NOMO-1 treated with DMSO at 0.1 percent for 48 hours (cell line): ENCODE data around the gene DTNB.

Experiments used
- DNase-seq: peaks from one replicate; lab custom pipeline; 2025; ENCODE audit not compliant: unreplicated experiment; lab: John Stamatoyannopoulos, UW

Gene DTNB

DNA sequence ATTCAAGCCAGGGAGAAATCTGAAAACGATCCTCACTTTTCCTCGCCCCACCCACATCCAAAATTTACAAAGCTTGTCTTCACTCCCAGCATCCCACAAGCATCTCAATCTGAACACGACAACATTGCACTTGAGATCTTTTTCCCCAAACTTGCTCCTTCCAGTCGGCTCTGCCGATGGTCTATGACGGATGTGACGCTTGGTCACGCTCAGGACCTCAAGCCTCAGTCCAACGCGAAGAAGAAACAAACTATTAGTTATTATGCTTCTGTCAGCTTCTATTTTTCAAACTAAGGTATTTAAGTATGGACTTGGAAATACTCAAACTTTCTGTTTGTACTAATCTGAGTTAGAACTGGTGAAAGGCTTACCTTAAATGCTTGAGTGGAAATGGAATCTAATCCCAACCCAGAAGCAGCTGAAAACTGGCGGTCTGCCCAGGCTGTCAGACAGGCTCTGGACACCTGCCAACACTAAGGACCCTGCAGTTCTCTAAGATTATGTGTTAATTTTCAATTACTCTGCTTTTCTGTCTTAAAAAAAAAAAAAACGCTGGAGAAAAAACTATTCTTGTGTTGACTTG, 199.5 kb downstream of the DTNB start:
- DNase-seq: no peak

DNA sequence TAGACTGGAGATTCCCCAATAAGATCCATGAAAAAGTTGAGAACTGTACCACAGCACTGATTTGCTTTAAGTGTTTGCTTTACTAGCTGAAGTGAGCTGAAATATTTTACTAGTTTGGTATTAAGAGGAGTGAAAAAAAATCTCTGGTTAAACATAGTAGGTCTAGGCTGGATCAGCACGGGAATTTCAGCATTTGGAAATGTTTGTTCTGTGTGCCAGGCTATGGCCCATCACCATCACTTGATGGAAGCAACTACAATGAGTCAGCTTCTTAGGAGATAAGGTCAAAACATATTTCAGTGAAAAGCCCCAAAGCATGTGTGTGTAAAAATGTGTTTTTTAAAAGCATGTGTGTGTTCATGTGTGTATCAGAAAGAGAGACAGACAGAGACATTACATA, 200.2 kb downstream of the DTNB start:
- DNase-seq: no peak

DNA sequence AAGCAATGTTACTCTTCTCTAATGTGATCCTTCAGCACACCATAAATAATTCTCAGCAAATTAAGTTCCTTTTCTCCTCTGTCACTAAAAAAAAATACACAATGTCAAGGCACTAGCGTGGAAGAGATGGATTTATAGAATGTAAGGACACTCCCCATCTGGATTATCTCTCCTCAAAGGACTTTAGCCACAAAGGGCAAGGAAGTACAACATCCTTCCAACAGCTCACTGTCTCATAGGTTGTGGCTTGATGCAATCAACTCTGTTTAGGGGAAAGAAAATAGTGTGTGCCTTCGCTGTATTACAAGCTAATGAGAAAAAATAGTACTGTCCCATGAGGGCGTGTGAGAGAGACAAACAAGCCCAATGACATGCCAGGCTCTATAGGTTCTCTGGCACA, 202.6 kb downstream of the DTNB start:
- no peak for DNase-seq

DNA sequence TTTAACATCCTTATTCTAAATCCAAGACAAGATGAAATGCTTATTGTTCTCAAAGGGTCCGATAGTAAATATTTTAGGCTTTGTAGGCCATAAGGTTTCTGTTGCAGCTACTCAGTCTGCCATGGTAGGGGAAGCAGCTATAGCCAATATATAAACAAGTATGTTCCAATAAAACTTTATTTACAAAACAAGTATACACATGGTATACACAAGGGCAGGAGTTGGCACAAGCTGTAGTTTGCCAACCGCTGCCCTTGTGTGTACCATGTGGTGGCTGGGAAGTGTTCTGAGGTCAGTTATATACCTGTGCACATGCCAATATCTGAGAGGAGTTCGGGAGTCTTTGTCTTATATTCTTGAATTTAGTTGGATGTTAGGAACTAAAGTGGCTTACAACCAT, 205.6 kb downstream of the DTNB start:
- no peak for DNase-seq

DNA sequence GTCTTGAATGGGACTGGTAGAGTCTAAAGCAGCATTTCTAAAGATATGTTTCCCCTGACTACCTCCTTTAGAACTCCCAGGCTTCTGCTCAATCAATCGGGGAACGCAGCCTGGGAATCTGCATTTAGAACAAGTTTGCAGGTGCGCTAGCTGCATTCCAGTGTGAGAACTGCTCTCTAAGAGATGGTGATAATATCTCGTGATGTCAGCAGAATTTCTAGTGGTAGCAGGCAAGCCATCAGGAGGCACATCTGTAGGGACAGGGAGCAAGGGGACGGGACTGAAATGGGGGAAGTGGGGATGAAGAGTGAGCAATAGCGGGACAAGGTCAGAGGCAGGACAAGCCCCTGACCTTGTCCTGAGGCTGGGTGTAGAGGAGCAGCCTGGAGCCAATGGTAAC, 211.4 kb downstream of the DTNB start:
- DNase-seq: no peak

DNA sequence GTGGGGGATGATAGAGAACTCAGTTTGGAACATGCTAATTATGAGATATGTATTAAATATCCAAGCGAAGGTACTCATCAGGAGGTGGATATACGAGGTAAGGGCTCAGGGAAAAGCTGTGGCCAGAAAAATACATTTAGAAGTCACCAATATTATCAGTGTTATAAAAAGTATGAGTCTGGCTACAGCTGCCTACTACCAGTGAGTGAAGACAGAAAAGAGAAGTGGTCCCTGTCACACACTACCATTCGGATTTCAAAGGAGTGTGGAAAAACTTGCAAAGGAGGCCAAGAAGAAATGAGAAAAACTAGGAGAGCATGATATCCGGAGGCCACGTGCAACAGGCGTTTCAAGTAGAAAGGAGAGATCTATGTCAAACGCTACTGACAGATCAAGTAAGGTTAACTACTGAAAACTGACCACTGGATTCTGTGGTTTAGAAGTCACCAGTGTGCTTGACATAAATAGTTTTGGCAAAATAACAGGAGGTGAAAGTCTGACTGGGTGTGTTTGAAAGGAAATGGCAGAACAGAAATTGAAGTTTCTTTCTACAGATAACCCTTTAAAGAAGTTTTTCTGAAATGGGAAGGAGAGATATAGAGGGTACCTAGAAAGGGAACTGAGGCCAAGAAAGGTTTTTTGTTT, 213.0 kb downstream of the DTNB start:
- no peak for DNase-seq

DNA sequence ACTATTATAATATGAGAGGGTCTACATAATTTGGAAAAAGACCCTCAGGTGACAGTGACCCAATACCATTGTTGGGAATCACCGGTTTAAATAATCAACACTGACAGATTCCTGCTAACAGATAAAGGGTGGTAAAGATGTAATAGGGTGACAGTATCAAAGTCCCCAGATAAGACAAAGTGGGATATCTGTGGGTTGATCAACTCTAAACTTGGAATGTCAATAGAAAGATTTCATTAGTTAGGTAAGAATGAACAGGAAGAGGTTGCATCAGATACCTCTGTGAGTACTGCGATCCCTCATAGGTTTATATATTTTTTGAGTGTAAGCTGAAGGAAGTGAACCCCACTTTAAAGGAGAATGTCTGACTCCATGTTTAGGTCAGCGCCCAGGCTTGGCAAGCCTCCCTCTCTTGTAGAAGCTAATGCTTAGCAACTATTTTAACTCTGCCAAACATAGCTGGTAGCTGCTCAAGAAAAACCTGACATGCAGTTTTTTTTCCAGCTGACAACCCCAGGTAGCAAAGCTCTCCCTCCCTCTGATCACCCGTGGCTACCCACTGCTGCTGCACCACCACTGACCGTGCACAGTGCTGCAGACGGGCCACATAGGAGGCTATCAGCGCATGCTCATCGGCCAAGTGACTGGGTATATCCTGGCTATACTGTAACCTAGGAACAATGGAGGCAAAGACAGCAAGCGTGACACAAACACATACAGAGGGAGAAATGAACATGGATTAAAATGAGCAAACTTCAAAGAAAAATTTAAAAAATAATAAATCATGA, 218.4 kb downstream of the DTNB start:
- DNase-seq: no peak

DNA sequence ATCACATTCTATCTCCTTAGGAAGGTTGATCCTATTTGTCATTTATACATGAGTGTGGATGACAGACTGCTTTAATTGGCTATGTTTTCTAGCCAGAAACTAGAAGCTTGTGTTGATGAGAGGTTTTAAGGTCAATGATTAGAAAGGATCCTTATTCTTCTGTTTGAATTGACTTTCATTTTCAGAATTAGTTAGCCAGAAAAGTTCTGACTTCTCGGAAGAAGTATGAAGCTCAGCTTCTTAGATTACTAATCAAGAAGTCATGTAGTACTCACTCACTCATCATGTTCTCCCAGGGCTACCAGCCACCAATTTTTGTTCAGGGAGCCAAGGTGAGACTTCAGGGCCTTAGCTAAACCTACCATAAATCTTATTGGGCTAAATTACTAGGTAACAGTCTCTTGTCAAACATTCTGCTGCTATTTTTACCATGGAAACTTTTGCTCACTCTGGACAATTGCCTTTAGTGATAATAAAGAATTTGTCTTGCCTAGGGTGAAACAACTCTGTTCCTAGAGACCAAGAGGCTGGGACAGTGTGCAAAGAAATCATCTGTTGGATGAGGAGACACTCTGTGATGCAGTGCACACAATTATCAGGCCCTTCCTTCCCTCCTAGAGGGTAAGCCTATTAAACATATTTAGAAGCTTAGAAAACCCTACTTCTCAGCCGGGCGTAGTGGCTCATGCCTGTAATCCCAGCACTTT, 220.0 kb downstream of the DTNB start:
- no peak for DNase-seq

DNA sequence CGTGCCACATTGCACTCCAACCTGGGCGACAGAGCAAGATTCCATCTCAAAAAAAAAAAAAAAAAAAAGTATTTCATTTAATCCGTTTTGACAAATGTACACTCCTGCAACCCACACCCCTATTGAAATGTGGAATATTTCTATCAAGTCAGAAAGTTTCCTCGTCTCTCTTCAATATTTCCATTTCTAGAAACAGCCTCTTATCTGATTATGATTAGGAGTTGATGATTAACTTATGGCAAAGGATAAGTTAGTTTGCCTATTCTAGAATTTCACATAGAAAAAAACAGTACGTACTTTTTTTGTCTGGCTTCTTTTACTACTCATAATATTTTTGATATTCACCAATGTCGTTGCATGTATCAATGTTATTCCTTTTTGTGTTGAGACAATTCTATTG, 224.6 kb downstream of the DTNB start:
- DNase-seq: no peak

DNA sequence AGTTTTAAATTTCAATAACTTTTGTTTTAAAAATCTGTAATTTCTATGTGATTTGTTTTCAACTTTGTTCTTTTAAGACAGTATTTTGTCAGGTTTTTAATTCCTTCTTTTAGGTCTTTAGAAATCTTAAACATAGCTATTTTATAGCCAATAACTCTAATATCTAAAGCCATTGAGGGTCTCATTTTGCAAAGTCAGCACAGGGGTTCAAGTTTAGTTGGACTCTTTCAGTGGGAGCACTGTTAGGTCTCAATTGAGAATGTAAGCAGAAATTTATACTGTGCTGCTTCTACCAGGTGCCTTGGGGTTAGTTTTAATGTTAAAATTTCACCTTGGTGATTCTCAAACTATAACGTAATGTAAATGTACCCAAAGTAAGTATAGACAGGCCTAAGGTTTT, 226.4 kb downstream of the DTNB start:
- DNase-seq: no peak

DNA sequence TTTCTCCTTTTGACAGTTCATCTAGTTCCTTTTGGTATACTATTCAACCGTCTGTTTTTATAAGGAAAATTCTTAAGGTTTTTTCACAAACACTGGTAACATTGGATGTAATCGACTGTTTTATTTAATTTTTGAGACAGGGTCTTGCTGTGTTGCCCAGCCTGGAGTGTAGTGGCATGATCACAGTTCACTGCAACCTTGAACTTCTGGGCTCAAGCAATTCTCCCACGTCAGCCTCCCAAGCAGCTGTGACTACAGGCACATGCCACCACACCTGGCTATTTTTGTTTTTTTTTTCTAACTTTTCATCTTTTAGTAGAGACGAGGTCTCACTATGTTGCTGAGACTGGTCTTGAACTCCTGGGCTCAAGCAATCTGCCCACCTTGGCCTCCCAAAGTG, 227.3 kb downstream of the DTNB start:
- no peak for DNase-seq

DNA sequence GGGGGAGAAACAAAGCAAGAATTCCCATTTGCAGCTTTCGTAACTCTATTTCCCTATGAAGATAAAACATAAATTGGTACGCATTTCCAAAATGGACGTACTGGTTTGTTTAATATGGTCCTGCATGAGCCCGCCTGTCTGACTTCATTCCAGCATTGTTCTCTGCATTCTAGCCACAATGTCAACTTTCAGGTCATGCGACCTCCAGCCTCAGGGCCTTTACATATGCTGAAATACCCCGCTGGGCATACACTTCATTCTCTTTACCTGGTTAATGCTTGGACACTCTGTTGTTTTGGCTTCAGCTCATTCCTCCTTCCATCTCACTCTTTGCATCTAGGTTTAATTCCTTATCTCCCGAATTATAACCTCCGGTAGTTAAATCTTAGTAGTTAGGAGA, 227.9 kb downstream of the DTNB start:
- no peak for DNase-seq

DNA sequence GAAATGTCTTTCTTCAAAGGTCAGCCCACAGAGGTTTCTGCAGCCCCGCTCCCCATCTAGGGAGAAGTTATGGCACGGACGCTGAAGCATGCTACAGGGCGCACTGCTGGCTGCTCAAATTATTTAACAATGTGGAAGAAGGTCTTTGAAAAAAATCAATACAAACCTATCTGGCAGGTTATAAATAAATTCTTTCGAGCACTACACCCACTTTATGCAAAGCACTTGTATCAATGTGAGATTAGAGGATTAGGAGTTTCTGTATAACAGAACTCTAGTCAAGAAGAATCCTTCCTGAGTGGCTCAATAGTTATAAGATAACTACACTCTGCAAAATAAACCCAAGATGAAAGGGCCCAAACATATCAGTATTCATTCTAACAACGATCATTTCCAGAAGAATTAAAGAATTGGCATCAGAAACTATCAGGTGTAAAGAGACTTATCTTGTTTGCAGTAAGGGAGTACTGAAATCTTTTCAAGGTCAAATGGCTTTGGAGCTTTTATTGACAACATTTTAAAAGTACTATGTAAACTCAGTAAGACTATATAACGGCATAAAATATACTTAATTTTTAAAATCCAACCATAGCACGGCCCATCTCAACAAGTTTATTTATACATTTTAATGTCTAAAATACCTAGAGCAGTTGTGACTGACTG, 228.6 kb downstream of the DTNB start:
- DNase-seq: no peak

DNA sequence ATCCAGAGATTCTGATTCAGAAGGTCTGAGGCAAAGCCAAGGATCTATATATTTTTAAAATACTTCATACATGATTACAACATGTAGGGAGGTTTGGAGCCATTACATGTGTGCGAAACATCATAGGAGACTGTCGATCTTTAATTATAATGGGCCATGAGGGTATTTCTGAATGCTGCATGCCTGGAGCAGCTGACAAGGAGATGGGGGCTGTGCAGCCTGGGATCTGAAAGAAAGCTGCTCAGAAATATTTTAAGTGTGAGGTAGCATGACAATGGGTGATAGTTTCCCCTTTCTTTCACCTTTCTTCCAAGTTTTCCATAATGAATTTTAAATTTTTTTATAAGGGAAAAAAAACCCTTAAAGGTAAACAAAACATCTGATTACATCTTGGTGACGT, 229.6 kb downstream of the DTNB start:
- DNase-seq: no peak

DNA sequence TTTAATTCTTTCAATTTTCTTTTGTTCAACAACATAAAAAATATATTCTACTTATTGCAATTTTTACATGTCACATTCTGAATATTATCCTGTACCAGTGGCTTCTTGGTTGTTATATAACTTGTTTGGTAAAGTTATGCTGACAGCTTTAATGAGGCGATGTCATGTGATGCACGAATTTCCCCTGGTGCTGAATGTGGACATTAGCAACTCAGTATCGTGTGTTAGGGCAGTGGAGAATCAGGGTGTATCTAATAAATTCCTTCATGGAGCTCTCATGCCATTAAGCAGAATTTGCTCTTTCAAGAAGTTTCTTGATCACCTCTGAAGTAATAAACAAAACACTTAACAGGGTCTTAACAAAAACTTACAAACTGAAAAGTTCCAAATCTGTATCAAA, 232.0 kb downstream of the DTNB start:
- no peak for DNase-seq

DNA sequence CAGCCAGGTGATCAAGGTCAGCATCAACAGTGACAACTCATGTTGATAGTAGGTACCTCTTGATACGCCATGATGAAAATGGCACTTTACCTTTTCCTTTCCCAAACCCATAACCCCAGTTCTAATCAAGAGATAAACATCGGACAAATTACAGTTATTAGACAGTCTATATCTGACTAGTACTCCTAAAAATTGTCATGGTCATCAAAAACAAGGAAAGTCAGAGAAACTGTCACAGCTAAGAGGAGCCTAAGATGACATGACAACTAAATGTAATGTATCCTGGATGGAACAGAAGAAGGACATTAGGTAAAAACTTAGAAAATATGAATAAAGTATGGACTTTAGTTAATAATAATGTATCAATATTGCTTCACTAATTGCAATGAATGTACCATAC, 234.6 kb downstream of the DTNB start:
- DNase-seq: no peak

DNA sequence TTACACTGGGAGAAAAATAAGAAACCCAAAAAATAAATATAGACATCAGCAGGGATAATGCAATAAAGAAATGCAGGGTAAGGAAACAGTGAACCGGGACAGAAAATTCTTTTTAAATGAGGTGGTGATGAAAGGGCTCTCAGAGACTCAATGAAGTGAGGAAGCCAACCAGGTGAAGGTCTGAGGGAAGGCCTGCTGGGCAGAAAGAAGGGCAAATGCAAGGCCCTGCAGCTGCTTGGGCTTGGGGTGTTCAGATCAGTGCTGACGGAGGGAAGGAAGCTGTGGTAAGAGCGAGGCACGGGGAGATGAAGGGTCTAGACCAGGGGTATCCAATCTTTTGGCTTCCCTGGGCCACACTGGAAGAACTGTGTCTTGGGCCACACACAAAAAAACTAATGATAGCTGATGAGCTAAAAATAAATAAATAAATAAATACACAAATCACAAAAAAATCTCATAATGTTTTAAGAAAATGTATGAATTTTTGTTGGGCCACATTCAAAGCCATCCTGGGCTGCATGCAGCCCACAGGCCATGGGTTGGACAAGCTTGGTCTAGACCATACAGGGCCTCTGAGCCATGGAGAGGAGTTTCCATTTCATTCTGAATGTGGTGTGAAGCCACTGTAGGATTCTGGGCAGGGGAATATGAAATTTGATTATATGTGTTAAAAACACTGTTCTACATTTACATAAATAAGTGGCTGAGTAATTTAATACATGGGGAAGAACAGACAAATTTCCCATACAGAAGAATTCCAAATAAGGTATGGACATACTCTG, 235.3 kb downstream of the DTNB start:
- DNase-seq: no peak

DNA sequence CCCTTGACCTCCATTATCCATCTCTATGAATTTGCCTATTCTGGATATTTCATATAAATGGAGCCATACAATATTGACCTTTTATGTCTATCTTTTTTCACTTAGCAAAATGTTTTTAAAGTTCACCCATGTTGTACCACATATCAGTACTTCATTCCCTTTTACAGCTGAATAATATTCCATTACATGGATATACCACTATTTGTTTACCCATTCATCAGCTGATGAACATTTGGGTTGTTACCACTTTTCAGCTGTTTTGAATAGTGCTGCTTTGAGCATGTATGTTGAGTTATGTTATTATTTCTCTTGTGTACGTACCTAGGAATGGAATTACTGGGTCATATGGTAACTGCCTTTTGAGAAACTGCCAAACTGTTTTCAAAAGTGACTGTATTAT, 238.0 kb downstream of the DTNB start:
- no peak for DNase-seq

DNA sequence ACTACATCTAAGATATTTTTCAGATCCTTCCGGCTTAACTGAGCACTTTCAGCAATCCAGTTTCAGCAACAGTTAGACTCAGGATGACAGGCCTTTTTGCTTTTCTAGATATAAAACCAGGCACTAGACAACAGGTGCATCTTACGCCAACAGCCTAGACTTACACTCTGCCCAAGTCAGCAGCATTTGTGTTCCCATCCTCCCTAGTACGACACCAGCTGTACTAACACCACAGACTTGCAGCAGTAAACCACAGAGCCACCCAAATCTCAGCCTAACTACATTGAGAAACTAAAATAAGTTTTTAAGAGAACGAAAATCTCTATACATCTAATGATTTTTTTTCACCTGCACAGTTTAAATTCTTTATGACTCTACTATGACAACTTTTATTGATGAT, 241.8 kb downstream of the DTNB start:
- no peak for DNase-seq

DNA sequence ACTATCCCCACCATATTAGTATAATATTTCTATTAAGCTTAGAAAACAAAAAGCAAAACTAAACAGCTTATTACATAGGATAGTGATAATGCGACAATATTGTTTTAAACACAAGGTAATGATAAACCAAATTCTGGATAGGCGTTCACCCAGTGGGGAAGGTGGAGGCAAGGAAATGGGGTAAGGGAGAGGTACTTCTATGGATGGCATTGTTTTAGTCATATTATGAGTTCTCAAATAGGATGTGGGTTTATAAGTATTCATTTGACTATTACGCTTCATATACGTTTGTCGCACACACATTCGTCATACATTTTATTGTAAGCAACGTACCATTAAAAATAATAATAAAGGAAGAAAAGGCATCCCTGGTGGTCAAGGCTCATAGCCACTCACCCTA, 242.8 kb downstream of the DTNB start:
- no peak for DNase-seq

DNA sequence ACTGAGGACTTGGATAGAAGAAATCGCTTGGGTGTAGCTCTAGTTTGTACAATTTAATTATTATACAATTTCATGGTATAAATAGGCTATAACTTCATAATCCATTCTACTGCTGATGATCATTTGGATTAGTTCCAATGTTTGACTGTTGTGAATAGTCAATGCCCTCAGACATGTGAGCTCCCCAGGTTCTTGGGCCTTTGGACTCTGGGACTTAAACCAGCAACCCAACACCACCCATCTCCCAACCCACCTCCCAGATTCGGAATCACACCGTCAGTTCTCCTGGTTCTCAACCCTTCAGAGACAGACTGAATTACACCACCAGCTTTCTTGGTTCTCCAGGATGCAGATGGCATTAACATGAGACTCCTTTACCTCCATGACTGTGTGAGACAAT, 247.1 kb downstream of the DTNB start:
- no peak for DNase-seq
